SK-N-SH (cell line): ENCODE measurements around the gene CCM2. TPM values are rescaled to one million over a fixed set of nuclear protein-coding genes. Genes with fewer than 3 reads are reported as not detected.

ENCODE experiments used
- CTCF ChIA-PET: fragments of 300-600, 350-600 bp; formaldehyde crosslinking; extraction: SDS; loops from one replicate; lab custom pipeline; 2021; lab: Yijun Ruan, JAX
- POLR2A ChIA-PET: fragments of 350-600 bp; sonication (Branson Sonifier 250); formaldehyde crosslinking; extraction: SDS; loops from one replicate; lab custom pipeline; 2020; ENCODE audit warnings: antibody characterized with exemption, inconsistent platforms; lab: Yijun Ruan, JAX
- DNase-seq: peaks from one replicate; pipeline ENCODE4 v3.0.0; 2012
- H2AFZ ChIP-seq: fragments of 200-600 bp; sonication (generic); 2 replicates; pipeline ENCODE4 v1.8.1; 2016; ENCODE audit warnings: antibody characterized with exemption, mild to moderate bottlenecking, low read depth
- H3F3A ChIP-seq: fragments of 200-600 bp; sonication (generic); replicated peaks from 2 replicates; pipeline ENCODE3; 2016; ENCODE audit warnings: antibody characterized with exemption, mild to moderate bottlenecking; ENCODE audit not compliant: insufficient read depth
- H3K27ac ChIP-seq, 2 experiments: fragments of 200-500 bp in 1 of 2; fragments of 200-600 bp in 1 of 2; sonication (Bioruptor generic) in 1 of 2; sonication (generic), shearing (Covaris generic) in 1 of 2; 2 replicates each; pipeline versions ENCODE4 v1.5.1 to v1.6.1; 2014 to 2016; ENCODE audit warnings: low read depth in 2 of 2, inconsistent platforms in 1 of 2, low read length in 1 of 2, mild to moderate bottlenecking in 1 of 2, mixed read lengths in 1 of 2
- H3K27me3 ChIP-seq: fragments of 200-600 bp; sonication (generic), shearing (Covaris generic); 2 replicates; pipeline ENCODE4 v1.6.1; 2016; ENCODE audit warnings: mixed run types; ENCODE audit not compliant: insufficient read depth
- H3K36me3 ChIP-seq, 2 experiments: fragments of 200-500 bp in 1 of 2; fragments of 200-600 bp in 1 of 2; sonication (Bioruptor generic) in 1 of 2; sonication (generic) in 1 of 2; replicated peaks in 1 of 2; 2 replicates each; pipeline versions ENCODE3 to v1.5.1; 2014 to 2016; ENCODE audit warnings: low read length in 1 of 2, mild to moderate bottlenecking in 1 of 2; ENCODE audit not compliant: insufficient read depth in 2 of 2, control insufficient read depth in 1 of 2
- H3K4me1 ChIP-seq, 2 experiments: fragments of 200-500 bp in 1 of 2; fragments of 200-600 bp in 1 of 2; sonication (Bioruptor generic) in 1 of 2; sonication (generic), shearing (Covaris generic) in 1 of 2; 2 replicates each; pipeline versions ENCODE4 v1.5.1 to v1.6.1; 2014 to 2016; ENCODE audit warnings: low read depth in 1 of 2, low read length in 1 of 2, mixed run types in 1 of 2; ENCODE audit not compliant: insufficient read depth in 2 of 2, control insufficient read depth in 1 of 2
- H3K4me2 ChIP-seq: fragments of 200-600 bp; sonication (generic), shearing (Covaris generic); 2 replicates; pipeline ENCODE4 v1.6.1; 2017; ENCODE audit warnings: mixed run types
- H3K4me3 ChIP-seq, 2 experiments: fragments of 200-500 bp in 1 of 2; fragments of 200-600 bp in 1 of 2; sonication (Bioruptor generic) in 1 of 2; sonication (generic), shearing (Covaris generic) in 1 of 2; 2 replicates each; pipeline versions ENCODE4 v1.5.1 to v1.8.1; 2014 to 2016; ENCODE audit warnings: low read depth in 2 of 2, inconsistent platforms in 1 of 2, low read length in 1 of 2, mild to moderate bottlenecking in 1 of 2, mixed read lengths in 1 of 2, moderate library complexity in 1 of 2
- H3K79me2 ChIP-seq: fragments of 200-600 bp; sonication (generic); 2 replicates; pipeline ENCODE4 v1.8.1; 2017; ENCODE audit warnings: mild to moderate bottlenecking; ENCODE audit not compliant: insufficient read depth
- H3K9ac ChIP-seq: fragments of 200-600 bp; sonication (generic); 2 replicates; pipeline ENCODE4 v1.6.1; 2017; ENCODE audit warnings: mixed run types
- H3K9me2 ChIP-seq: fragments of 200-600 bp; sonication (generic); 2 replicates; pipeline ENCODE4 v1.6.1; 2017; ENCODE audit warnings: mixed run types
- H3K9me3 ChIP-seq: fragments of 200-600 bp; sonication (generic); 2 replicates; pipeline ENCODE4 v1.6.1; 2017; ENCODE audit warnings: mixed run types, mild to moderate bottlenecking, moderate library complexity
- H4K20me1 ChIP-seq: fragments of 200-600 bp; sonication (generic); 2 replicates; pipeline ENCODE4 v1.6.1; 2017; ENCODE audit warnings: mild to moderate bottlenecking, mixed run types; ENCODE audit not compliant: insufficient read depth
- CHD2 ChIP-seq: fragments of 150-350 bp; IDR thresholded peaks from 2 replicates; pipeline ENCODE4 v1.6.1; 2018; ENCODE audit warnings: low read length; ENCODE audit not compliant: partially characterized antibody
- EP300 ChIP-seq, 2 experiments: IDR thresholded peaks; 2 replicates each; pipeline versions ENCODE4 v1.4.0 to v1.6.1; 2012; ENCODE audit warnings: borderline replicate concordance in 1 of 2, low read depth in 1 of 2, low read length in 1 of 2
- EZH2phosphoT487 ChIP-seq: fragments of 200-600 bp; sonication (generic); IDR thresholded peaks from 2 replicates; pipeline ENCODE4 v1.6.1; 2017; ENCODE audit warnings: low read depth, mixed run types, mild to moderate bottlenecking, antibody characterized with exemption, moderate library complexity, borderline replicate concordance
- FOXJ3 ChIP-seq: sonication (generic); formaldehyde crosslinking; IDR thresholded peaks from 2 replicates; pipeline ENCODE4 v1.5.1; 2020; ENCODE audit warnings: mild to moderate bottlenecking, missing genetic modification reagents
- FOXM1 ChIP-seq: IDR thresholded peaks from 2 replicates; pipeline ENCODE4 v1.4.0; 2012; ENCODE audit warnings: low read depth, mild to moderate bottlenecking
- GABPA ChIP-seq: IDR thresholded peaks from 2 replicates; pipeline ENCODE4 v1.4.0; 2012; ENCODE audit warnings: low read depth, mild to moderate bottlenecking
- GATA2 ChIP-seq: sonication (generic); formaldehyde crosslinking; IDR thresholded peaks from 2 replicates; pipeline ENCODE4 v1.5.0; 2020; ENCODE audit warnings: mild to moderate bottlenecking, missing genetic modification reagents
- MAX ChIP-seq: IDR thresholded peaks from 2 replicates; pipeline ENCODE4 v1.4.0; 2012; ENCODE audit warnings: low read depth
- MEF2A ChIP-seq: IDR thresholded peaks from 2 replicates; pipeline ENCODE4 v1.4.0; 2012; ENCODE audit warnings: low read depth, borderline replicate concordance
- MXI1 ChIP-seq: IDR thresholded peaks from 2 replicates; pipeline ENCODE4 v1.6.1; 2012; ENCODE audit warnings: mild to moderate bottlenecking, low read depth, low read length, improper control_type of control experiment
- NRF1 ChIP-seq: IDR thresholded peaks from 2 replicates; pipeline ENCODE4 v1.6.1; 2012; ENCODE audit warnings: low read depth, mild to moderate bottlenecking, low read length
- PBX3 ChIP-seq: IDR thresholded peaks from 2 replicates; pipeline ENCODE4; 2012
- POLR2AphosphoS5 ChIP-seq: IDR thresholded peaks from 2 replicates; pipeline ENCODE4 v1.6.1; 2012; ENCODE audit warnings: low read depth, low read length
- REST ChIP-seq: IDR thresholded peaks from 2 replicates; pipeline ENCODE4 v1.6.1; 2012; ENCODE audit warnings: mild to moderate bottlenecking, low read depth, low read length, moderate library complexity
- RFX5 ChIP-seq: IDR thresholded peaks from 2 replicates; pipeline ENCODE4 v1.6.1; 2012; ENCODE audit warnings: mild to moderate bottlenecking, improper control_type of control experiment, low read length
- TAF1 ChIP-seq: IDR thresholded peaks from 2 replicates; pipeline ENCODE4 v1.6.1; 2012; ENCODE audit warnings: low read depth, mild to moderate bottlenecking, low read length, moderate library complexity, borderline replicate concordance
- TCF12 ChIP-seq: IDR thresholded peaks from 2 replicates; pipeline ENCODE4 v1.4.0; 2012
- TEAD4 ChIP-seq: IDR thresholded peaks from 2 replicates; pipeline ENCODE4 v1.4.0; 2012; ENCODE audit warnings: mild to moderate bottlenecking, borderline replicate concordance; ENCODE audit not compliant: insufficient read depth
- USF1 ChIP-seq: IDR thresholded peaks from 2 replicates; pipeline ENCODE4 v1.4.0; 2012; ENCODE audit warnings: low read depth, borderline replicate concordance
- USF2 ChIP-seq: fragments of 150-350 bp; IDR thresholded peaks from 2 replicates; pipeline ENCODE4 v1.6.1; 2017; ENCODE audit warnings: antibody characterized with exemption, low read length, low read depth, borderline replicate concordance
- YY1 ChIP-seq: IDR thresholded peaks from 2 replicates; pipeline ENCODE4 v1.4.0; 2012; ENCODE audit warnings: low read depth, mild to moderate bottlenecking
- WGBS: methylation state at CpG from one replicate; pipeline ENCODE4 v1.1.6; 2017; ENCODE audit warnings: low lambda C conversion rate; 5-methylcytosine and 5-hydroxymethylcytosine counted together
- polyA plus RNA-seq, 3 experiments: library from polyadenylated mRNA; depleted of rRNA; stranded (reverse); fragments of >200 nt; gene quantifications; 2 replicates each; pipeline ENCODE4 v1.2.3, GENCODE V29; 2012

CCM2 gene
- polyA plus RNA-seq, 1 of the 3 experiments (the other 2 are of a cell fraction) = 83.2 TPM

GRCh38 chr7:45053401-45053800 is 53.4 kb downstream of the CCM2 start:
- 98% methylated on average over 6 of the region's 6 CpGs for WGBS

GRCh38 chr7:45053941-45054340 is 53.9 kb downstream of the CCM2 start:
- Histone ChIP-seq H3K4me2 (no peak overlapping the region), H4K20me1 (no peaks in the 10 kb centered on the region), H3K9me3 (no peaks in the 10 kb centered on the region), H3K36me3 (peaks cover 8 to 29% of the 10 kb centered on the region in 2 experiments), H3K9ac (no peak overlapping the region), H2AFZ (no peak overlapping the region), H3K9me2 (no peaks in the 10 kb centered on the region), H3F3A (peaks cover 7% of the 10 kb centered on the region), H3K27ac (no peak overlapping the region), H3K4me1 (peaks cover 0 to 2% of the 10 kb centered on the region in 2 experiments; a peak in 1 of 4 replicates), H3K27me3 (no peaks in the 10 kb centered on the region), H3K4me3 (no peak overlapping the region), H3K79me2 (peaks cover 36% of the 10 kb centered on the region)
- 99% methylated on average over 5 of the region's 5 CpGs for WGBS
- DNase-seq = no peak
- CTCF ChIA-PET = interaction anchor here (1.7 kb wide), 1 partner anchor 16 kb away, joined by 5 read pairs; no protein-coding TSS in a partner anchor
- POLR2A ChIA-PET = no interaction called here
- TF ChIP-seq FOXM1 (no peak), REST (no peak), FOXJ3 (CRISPR knock-in tag) (no peak), MEF2A (no peak), MAX (no peak), USF1 (no peak), USF2 (no peak), GATA2 (CRISPR knock-in tag) (no peak), TEAD4 (no peak), RFX5 (no peak), EP300 (IDR thresholded peaks at IDR 0.05; ENCODE audit: borderline replicate concordance in 1 of 2, low read depth in 1 of 2, low read length in 1 of 2) (no peak), YY1 (no peak), TCF12 (no peak), POLR2AphosphoS5 (no peak), MXI1 (no peak), EZH2phosphoT487 (no peak), PBX3 (no peak), GABPA (no peak), CHD2 (no peak)

More at GRCh38 chr7:45053401-45053800, 53.4 kb downstream of the CCM2 start:
- Histone ChIP-seq H3K27ac (no peak overlapping the region), H3K9me3 (no peaks in the 10 kb centered on the region), H3K4me3 (no peak overlapping the region), H3K4me1 (peaks cover 0 to 2% of the 10 kb centered on the region in 2 experiments; a peak in 1 of 4 replicates), H2AFZ (no peak overlapping the region), H3K4me2 (no peak overlapping the region), H3K79me2 (peaks cover 31% of the 10 kb centered on the region; the same call in 1 of the 2 replicates), H3K36me3 (peaks cover 13 to 29% of the 10 kb centered on the region in 2 experiments), H3K27me3 (no peaks in the 10 kb centered on the region), H4K20me1 (no peaks in the 10 kb centered on the region), H3K9me2 (no peaks in the 10 kb centered on the region), H3K9ac (no peak overlapping the region)
- no peak for DNase-seq
- CTCF ChIA-PET = interaction anchor here (1.1 to 2.6 kb wide), 2 partner anchors 17 to 19 kb away, joined by 3 to 9 read pairs; no protein-coding TSS in a partner anchor
- POLR2A ChIA-PET = no interaction called here
- TF ChIP-seq TAF1 (no peak), NRF1 (no peak), GABPA (no peak), RFX5 (no peak)
- TF ChIP-seq, all 33 proteins: peak for 0
- H3F3A ChIP-seq = peaks cover 10% of the 10 kb centered on the region
